HL-60 (cell line): ENCODE measurements around the gene NFKBIB.
"Not testable (repeated sequence)": the region's sequence is repeated elsewhere in the genome, so short reads cannot be mapped to it uniquely, and the experiment has no call there.

ENCODE experiments used
- DNase-seq, 2 experiments: peaks; one replicate each; pipeline ENCODE4 v3.0.0-alpha.2; 2010 to 2020; ENCODE audit warnings: low read depth in 1 of 2, low spot score in 1 of 2
- H3K27ac ChIP-seq: fragments of 250-450 bp; sonication (Bioruptor Pico); replicated peaks from 2 replicates; pipeline ENCODE4 v1.5.1; 2020; ENCODE audit warnings: mild to moderate bottlenecking, moderate library complexity
- H3K27me3 ChIP-seq: fragments of 250-450 bp; sonication (Bioruptor Pico); 2 replicates; pipeline ENCODE4 v1.5.1; 2021; ENCODE audit warnings: mild to moderate bottlenecking, moderate library complexity; ENCODE audit not compliant: insufficient read depth, poor library complexity, severe bottlenecking
- H3K4me3 ChIP-seq: replicated peaks from 2 replicates; pipeline ENCODE4 v1.5.1; 2011; ENCODE audit warnings: mild to moderate bottlenecking, control low read depth, low read length; ENCODE audit not compliant: insufficient read depth
- GABPA ChIP-seq: IDR thresholded peaks from 2 replicates; pipeline ENCODE4 v1.6.1; 2012; ENCODE audit warnings: low read depth
- POLR2AphosphoS5 ChIP-seq: IDR thresholded peaks from 2 replicates; pipeline ENCODE4 v1.6.1; 2012; ENCODE audit warnings: low read depth
- SPI1 ChIP-seq: IDR thresholded peaks from 2 replicates; pipeline ENCODE4 v1.6.1; 2012; ENCODE audit warnings: low read depth, mild to moderate bottlenecking, borderline replicate concordance
- TF ChIP-seq, protein P1 (sequence below): IDR thresholded peaks from 2 replicates; pipeline ENCODE4 v1.6.1; 2012; ENCODE audit warnings: low read depth; ENCODE audit not compliant: insufficient replicate concordance
- TF ChIP-seq, protein P2 (sequence below): IDR thresholded peaks from one replicate; pipeline ENCODE4 v1.5.1; 2011; ENCODE audit warnings: low read length, control low read depth, inconsistent platforms; ENCODE audit not compliant: insufficient read depth

NFKBIB gene

DNA sequence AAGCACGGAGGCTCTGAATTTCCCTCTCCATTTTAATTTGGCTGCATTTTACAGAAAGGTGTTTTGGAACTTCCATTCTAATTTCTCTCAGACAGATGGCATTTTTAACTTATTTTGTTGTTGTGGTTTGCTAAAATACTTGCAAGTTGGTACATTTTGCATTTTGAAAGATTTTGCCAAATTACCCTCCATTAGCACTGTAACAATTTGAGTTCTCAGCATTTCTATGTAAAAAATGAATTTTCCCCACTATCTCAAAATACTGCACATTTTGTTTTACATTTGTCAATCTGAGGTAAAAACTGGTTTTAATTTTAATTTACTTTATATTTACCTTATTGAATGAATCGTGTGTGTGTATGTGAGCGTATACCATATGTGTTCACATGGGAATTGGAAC, 43.0 kb upstream of the NFKBIB start:
- TF ChIP-seq GABPA = no peak
- TF ChIP-seq, protein P1, sequence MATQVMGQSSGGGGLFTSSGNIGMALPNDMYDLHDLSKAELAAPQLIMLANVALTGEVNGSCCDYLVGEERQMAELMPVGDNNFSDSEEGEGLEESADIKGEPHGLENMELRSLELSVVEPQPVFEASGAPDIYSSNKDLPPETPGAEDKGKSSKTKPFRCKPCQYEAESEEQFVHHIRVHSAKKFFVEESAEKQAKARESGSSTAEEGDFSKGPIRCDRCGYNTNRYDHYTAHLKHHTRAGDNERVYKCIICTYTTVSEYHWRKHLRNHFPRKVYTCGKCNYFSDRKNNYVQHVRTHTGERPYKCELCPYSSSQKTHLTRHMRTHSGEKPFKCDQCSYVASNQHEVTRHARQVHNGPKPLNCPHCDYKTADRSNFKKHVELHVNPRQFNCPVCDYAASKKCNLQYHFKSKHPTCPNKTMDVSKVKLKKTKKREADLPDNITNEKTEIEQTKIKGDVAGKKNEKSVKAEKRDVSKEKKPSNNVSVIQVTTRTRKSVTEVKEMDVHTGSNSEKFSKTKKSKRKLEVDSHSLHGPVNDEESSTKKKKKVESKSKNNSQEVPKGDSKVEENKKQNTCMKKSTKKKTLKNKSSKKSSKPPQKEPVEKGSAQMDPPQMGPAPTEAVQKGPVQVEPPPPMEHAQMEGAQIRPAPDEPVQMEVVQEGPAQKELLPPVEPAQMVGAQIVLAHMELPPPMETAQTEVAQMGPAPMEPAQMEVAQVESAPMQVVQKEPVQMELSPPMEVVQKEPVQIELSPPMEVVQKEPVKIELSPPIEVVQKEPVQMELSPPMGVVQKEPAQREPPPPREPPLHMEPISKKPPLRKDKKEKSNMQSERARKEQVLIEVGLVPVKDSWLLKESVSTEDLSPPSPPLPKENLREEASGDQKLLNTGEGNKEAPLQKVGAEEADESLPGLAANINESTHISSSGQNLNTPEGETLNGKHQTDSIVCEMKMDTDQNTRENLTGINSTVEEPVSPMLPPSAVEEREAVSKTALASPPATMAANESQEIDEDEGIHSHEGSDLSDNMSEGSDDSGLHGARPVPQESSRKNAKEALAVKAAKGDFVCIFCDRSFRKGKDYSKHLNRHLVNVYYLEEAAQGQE = no peak
- TF ChIP-seq SPI1 = no peak
- no peak for TF ChIP-seq POLR2AphosphoS5
- TF ChIP-seq, protein P2, sequence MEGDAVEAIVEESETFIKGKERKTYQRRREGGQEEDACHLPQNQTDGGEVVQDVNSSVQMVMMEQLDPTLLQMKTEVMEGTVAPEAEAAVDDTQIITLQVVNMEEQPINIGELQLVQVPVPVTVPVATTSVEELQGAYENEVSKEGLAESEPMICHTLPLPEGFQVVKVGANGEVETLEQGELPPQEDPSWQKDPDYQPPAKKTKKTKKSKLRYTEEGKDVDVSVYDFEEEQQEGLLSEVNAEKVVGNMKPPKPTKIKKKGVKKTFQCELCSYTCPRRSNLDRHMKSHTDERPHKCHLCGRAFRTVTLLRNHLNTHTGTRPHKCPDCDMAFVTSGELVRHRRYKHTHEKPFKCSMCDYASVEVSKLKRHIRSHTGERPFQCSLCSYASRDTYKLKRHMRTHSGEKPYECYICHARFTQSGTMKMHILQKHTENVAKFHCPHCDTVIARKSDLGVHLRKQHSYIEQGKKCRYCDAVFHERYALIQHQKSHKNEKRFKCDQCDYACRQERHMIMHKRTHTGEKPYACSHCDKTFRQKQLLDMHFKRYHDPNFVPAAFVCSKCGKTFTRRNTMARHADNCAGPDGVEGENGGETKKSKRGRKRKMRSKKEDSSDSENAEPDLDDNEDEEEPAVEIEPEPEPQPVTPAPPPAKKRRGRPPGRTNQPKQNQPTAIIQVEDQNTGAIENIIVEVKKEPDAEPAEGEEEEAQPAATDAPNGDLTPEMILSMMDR = no peak
- H3K27ac ChIP-seq = no peak overlapping the region
- DNase-seq = no peak
- H3K27me3 ChIP-seq = no peaks in the 10 kb centered on the region
- no peak overlapping the region for H3K4me3 ChIP-seq

DNA sequence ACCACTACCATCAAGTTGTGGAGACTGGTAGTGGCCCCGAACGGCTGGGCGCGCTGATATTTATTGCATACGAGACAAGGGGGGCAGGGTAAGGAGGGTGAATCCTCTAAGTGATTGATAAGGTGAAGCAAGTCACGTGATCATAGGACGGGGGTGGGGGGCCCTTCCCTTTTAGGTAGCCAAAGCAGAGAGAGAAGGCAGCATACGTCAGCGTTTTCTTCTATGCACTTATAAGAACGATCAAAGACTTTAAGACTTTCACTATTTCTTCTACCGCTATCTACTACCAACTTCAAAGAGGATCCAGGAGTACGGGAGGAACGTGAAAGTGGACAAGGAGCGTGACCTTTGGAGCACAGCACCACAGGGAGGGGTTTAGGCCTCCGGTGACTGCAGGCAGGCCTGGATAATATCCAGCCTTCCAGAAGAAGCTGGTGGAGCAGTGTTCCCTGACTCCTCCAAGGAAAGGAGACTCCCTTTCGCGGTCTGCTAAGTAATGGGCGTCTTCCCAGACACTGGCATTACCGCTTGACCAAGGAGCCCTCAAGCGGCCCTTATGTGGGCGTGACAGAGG, 40.1 kb upstream of the NFKBIB start:
- not testable (repeated sequence) for H3K27me3 ChIP-seq, DNase-seq, H3K4me3 ChIP-seq, H3K27ac ChIP-seq

DNA sequence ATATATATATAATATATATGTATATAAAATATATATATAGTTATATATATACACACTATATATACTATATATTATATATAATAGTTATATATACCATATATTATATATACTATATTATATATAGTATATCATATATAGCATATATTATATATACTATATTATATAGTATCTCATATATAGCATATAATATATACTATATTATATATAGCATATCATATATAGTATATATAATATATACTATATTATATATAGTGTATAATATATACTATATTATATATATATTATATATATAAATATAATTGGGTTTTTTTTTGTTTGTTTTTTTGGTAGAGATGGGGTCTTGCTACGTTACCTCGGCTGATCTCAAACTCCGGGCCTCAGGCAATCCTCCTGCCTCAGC, 38.4 kb upstream of the NFKBIB start:
- no peak for DNase-seq
- H3K27me3 ChIP-seq = no peaks in the 10 kb centered on the region
- H3K4me3 ChIP-seq = no peak overlapping the region
- TF ChIP-seq SPI1 (no peak), POLR2AphosphoS5 (no peak), GABPA (no peak)
- TF ChIP-seq, protein P1 = no peak
- TF ChIP-seq, protein P2 = no peak
- H3K27ac ChIP-seq = no peak overlapping the region

DNA sequence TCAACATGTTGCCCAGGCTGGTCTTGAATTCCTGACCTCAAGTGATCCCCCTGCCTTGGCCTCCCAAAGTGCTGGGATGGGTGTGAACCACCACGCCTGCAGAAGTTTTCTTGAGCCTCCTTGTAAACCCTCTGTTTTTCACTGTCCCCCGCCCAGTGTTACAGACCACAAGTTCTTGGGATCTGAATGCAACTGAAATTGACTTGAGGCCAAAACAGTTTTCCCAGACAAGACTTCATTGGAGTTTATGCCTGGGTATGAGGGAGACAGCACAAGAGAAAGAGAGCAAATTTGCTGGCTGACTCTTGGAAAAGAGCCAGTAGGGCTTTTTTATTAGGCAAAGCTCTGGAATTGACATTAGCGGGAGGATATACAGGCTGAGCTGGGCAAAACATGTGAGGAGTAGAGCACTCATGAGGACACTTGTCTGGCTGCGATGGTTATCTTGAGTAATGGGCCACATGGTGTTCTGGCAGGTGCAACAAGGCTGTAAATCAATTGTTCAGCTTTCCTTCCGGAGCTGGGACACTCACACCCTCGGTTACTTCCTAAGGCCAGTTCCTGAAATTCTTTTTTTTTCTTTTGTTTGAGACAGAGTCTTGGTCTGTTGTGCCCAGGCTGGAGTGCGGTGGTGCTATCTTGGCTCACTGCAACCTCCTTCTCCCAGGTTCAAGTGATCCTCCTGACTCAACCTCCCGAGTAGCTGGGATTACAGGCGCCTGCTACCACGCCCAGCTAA, 37.3 kb upstream of the NFKBIB start:
- TF ChIP-seq, protein P1 = no peak
- TF ChIP-seq SPI1 (no peak), GABPA (no peak), POLR2AphosphoS5 (no peak)
- TF ChIP-seq, protein P2 = no peak
- Histone ChIP-seq H3K27me3 (no peaks in the 10 kb centered on the region), H3K27ac (no peak overlapping the region), H3K4me3 (no peak overlapping the region)
- no peak for DNase-seq
